OCI-LY7 (cell line): ENCODE measurements around the gene ITK. TPM values are rescaled to one million over a fixed set of nuclear protein-coding genes. Genes with fewer than 3 reads are reported as not detected.

ENCODE experiments used
- BruUV-seq: library from RNA; stranded (reverse); fragments of 400-500 nt; replicated peaks from 2 replicates; lab custom pipeline; 2021; lab: Mats Ljungman, UMichigan
- CTCF ChIA-PET: fragments of 300-600 bp; sonication (Branson Sonifier 250); formaldehyde crosslinking; loops from one replicate; lab custom pipeline; 2022; ENCODE audit warnings: antibody characterized with exemption; ENCODE audit not compliant: unreplicated experiment; lab: Charles Lee
- POLR2A ChIA-PET: fragments of 300-600 bp; sonication (Branson Sonifier 250); formaldehyde crosslinking; loops from one replicate; lab custom pipeline; 2022; ENCODE audit warnings: antibody characterized with exemption; lab: Charles Lee
- DNase-seq: peaks from one replicate; pipeline ENCODE4 v3.0.0-alpha.2; 2015; ENCODE audit warnings: low spot score
- H2AFZ ChIP-seq: fragments of 200-600 bp; sonication (generic), shearing (Covaris generic); 2 replicates; pipeline ENCODE4 v1.6.1; 2014; ENCODE audit warnings: mild to moderate bottlenecking, antibody characterized with exemption, low read length, moderate library complexity
- H3K27ac ChIP-seq: fragments of 200-600 bp; sonication (generic); 2 replicates; pipeline ENCODE4 v1.5.1; 2014; ENCODE audit warnings: mixed run types, low read depth, mild to moderate bottlenecking, moderate library complexity, low read length, inconsistent platforms; ENCODE audit not compliant: poor library complexity, severe bottlenecking
- H3K36me3 ChIP-seq: fragments of 200-600 bp; sonication (generic); 2 replicates; pipeline ENCODE4 v1.6.1; 2014; ENCODE audit warnings: mild to moderate bottlenecking, antibody characterized with exemption, low read length, moderate library complexity, mixed read lengths; ENCODE audit not compliant: insufficient read depth
- H3K4me1 ChIP-seq: fragments of 200-600 bp; sonication (generic); 2 replicates; pipeline ENCODE4 v1.5.1; 2014; ENCODE audit warnings: mild to moderate bottlenecking, low read length; ENCODE audit not compliant: insufficient read depth, poor library complexity, severe bottlenecking
- H3K4me2 ChIP-seq: fragments of 200-600 bp; sonication (generic); 2 replicates; pipeline ENCODE4 v1.6.1; 2014; ENCODE audit warnings: mild to moderate bottlenecking, low read length
- H3K4me3 ChIP-seq: fragments of 200-600 bp; sonication (generic); 2 replicates; pipeline ENCODE4 v1.5.1; 2014; ENCODE audit warnings: mild to moderate bottlenecking, low read depth, low read length; ENCODE audit not compliant: poor library complexity, severe bottlenecking
- H3K79me2 ChIP-seq: fragments of 200-600 bp; sonication (generic); 2 replicates; pipeline ENCODE4 v1.6.1; 2016; ENCODE audit warnings: low read depth, mild to moderate bottlenecking, low read length, moderate library complexity, mixed read lengths; ENCODE audit not compliant: insufficient read depth
- H3K9me2 ChIP-seq: fragments of 200-600 bp; sonication (generic); 2 replicates; pipeline ENCODE4 v1.6.1; 2016; ENCODE audit warnings: mild to moderate bottlenecking, low read length, mixed read lengths; ENCODE audit not compliant: insufficient read depth
- H3K9me3 ChIP-seq: fragments of 200-600 bp; sonication (generic); 2 replicates; pipeline ENCODE4 v1.6.1; 2014; ENCODE audit warnings: mild to moderate bottlenecking, mixed run types, low read length, mixed read lengths
- H4K20me1 ChIP-seq: fragments of 200-600 bp; sonication (generic); 2 replicates; pipeline ENCODE4 v1.6.1; 2014; ENCODE audit warnings: mild to moderate bottlenecking, antibody characterized with exemption, low read length, moderate library complexity, mixed read lengths; ENCODE audit not compliant: insufficient read depth
- EZH2phosphoT487 ChIP-seq: fragments of 200-600 bp; sonication (generic); IDR thresholded peaks from 2 replicates; pipeline ENCODE4 v1.6.1; 2018; ENCODE audit warnings: low read depth, borderline replicate concordance, mild to moderate bottlenecking, mixed run types, antibody characterized with exemption, low read length, moderate library complexity, mixed read lengths
- intact Hi-C: fragments of 100-400 bp; cut with micrococcal nuclease; formaldehyde crosslinking; loops from one replicate; pipeline ENCODE4 v1.10.0; 2022; ENCODE audit not compliant: unreplicated experiment
- total RNA-seq, 2 experiments: library from RNA; depleted of rRNA in 1 of 2; stranded (reverse); fragments of >200 nt in 1 of 2; shearing (Covaris generic) in 1 of 2; gene quantifications; 2 replicates each; pipeline ENCODE4 v1.2.3, GENCODE V29; 2014 to 2022
- TF ChIP-seq, protein P1 (sequence below): fragments of 200-600 bp; sonication (generic); conservative IDR thresholded peaks from 2 replicates; pipeline ENCODE4 v1.5.1; 2014; ENCODE audit warnings: mild to moderate bottlenecking, antibody characterized with exemption, low read length, moderate library complexity, mixed read lengths

The ITK gene
- total RNA-seq, 2 experiments from 2014 or later: not detected

DNA sequence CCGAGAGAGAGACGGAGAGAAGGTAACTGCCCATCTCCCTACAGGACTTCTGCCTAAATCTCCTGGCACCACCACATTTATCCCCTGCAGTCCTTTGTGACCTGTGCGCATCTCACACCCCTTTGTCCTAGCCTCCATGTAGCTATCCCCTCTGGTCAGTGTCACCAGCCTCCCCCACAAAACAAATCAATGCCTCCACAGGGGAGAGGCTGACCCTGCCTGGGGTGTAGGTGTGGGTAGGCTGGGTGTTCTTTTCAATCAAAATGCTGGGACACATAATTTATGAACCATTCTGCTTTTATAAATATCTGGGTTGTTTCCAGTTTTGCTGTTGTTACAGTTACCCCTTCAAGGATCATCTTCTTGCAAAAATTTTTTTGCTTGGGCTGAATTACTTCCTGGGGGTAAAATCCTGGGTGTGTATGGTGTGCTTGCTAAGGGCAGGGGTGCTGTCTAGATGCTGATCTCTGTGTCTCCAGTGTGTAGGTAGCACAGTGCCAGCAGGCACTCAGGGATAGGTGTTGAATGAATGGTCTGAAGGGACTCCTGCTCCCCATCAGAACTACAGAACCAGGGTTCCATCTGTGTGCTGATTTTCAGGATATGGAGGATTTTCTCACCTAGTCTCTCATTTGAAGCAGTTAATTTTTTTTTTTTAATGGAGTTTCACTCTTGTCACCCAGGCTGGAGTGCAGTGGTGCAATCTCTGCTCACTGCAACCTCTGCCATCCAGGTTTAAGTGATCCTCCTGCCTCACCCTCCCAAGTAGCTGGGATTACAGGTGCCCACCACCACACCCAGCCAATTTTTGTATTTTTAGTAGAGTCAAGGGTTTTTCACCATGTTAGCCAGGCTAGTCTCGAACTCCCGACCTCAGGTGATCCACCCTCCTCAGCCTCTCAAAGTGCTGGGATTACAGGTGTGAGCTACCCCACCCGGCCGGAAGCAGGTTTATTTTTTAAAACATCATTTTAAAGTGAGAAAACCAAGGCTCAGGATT lies 14.1 kb upstream of the ITK start, which contains the start of gene GARIN3:
GARIN3 (minus strand) TSS at position 51 of the 1,000 bp plus-strand sequence. CDS start 96 bp downstream, outside the sequence.
- peaks cover 5% of the 10 kb centered on the region; the same call in 1 of the 2 replicates for H3K9me3 ChIP-seq
- no peaks in the 10 kb centered on the region for H3K9me2 ChIP-seq
- ChIA-PET POLR2A (interaction anchor here (0.7 to 1.7 kb wide), 2 partner anchors 23 to 202 kb away, joined by 3 to 5 read pairs; partner anchors contain the start of gene MED7), CTCF (no interaction called here)
- DNase-seq: no peak
- no peaks in the 10 kb centered on the region for H4K20me1 ChIP-seq
- no peaks in the 10 kb centered on the region for H3K79me2 ChIP-seq
- H3K4me3 ChIP-seq: no peak within 1 kb of the TSS
- H3K36me3 ChIP-seq: no peaks in the 10 kb centered on the region
- no peak within 1 kb of the TSS for H3K27ac ChIP-seq
- no peak within 1 kb of the TSS for H3K4me2 ChIP-seq
- peaks cover 3% of the 10 kb centered on the region for H3K4me1 ChIP-seq
- TF ChIP-seq EZH2phosphoT487: no peak
- TF ChIP-seq, protein P1, sequence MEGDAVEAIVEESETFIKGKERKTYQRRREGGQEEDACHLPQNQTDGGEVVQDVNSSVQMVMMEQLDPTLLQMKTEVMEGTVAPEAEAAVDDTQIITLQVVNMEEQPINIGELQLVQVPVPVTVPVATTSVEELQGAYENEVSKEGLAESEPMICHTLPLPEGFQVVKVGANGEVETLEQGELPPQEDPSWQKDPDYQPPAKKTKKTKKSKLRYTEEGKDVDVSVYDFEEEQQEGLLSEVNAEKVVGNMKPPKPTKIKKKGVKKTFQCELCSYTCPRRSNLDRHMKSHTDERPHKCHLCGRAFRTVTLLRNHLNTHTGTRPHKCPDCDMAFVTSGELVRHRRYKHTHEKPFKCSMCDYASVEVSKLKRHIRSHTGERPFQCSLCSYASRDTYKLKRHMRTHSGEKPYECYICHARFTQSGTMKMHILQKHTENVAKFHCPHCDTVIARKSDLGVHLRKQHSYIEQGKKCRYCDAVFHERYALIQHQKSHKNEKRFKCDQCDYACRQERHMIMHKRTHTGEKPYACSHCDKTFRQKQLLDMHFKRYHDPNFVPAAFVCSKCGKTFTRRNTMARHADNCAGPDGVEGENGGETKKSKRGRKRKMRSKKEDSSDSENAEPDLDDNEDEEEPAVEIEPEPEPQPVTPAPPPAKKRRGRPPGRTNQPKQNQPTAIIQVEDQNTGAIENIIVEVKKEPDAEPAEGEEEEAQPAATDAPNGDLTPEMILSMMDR: no peak
- intact Hi-C loops: no loop called here
- no TSS peak for BruUV-seq
- 0 out of 2 replicates have a peak within 1 kb of the TSS, but pooled peaks have one; percentile 52 for H2AFZ ChIP-seq

DNA sequence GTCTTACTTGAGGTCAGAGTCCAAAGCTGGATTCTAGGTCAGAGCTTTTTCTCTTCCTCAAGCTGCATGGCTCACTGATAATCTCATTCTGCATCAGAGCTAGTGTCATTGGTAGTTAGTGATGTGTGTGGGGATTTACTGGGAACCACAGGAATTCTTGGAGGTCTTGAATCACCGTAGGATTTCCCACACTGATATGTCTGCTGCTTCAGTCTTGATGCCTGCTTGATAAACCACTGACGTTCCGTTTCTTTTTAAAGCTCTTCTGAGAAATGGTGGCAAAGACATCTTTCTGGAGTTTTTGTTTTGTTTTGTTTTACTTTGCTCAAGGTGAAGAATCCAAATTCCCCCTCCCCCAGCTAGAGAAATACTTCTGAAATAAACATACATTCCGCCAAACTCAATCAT lies 13.4 kb upstream of the ITK start:
- H3K4me1 ChIP-seq: peaks cover 10% of the 10 kb centered on the region
- H3K27ac ChIP-seq: no peak overlapping the region
- no peaks in the 10 kb centered on the region for H3K36me3 ChIP-seq
- H3K79me2 ChIP-seq: no peaks in the 10 kb centered on the region
- TF ChIP-seq, protein P1: no peak
- TF ChIP-seq EZH2phosphoT487: no peak
- H2AFZ ChIP-seq: peak overlapping the region; percentile 52; the same call in 1 of the 2 replicates
- H3K4me2 ChIP-seq: no peak overlapping the region
- ChIA-PET POLR2A (interaction anchor here (0.7 to 1.0 kb wide), 2 partner anchors 11 to 203 kb away, joined by 3 to 7 read pairs; no protein-coding TSS in a partner anchor), CTCF (no interaction called here)
- BruUV-seq: no TSS peak
- no peak for DNase-seq
- H4K20me1 ChIP-seq: no peaks in the 10 kb centered on the region
- no peaks in the 10 kb centered on the region for H3K9me2 ChIP-seq
- intact Hi-C loops: no loop called here
- H3K9me3 ChIP-seq: peaks cover 5% of the 10 kb centered on the region; the same call in 1 of the 2 replicates
- H3K4me3 ChIP-seq: no peak overlapping the region
